PC-3 (cell line): Measurements from ENCODE around the gene COX7B.

Experiments
- EZH2phosphoT487 ChIP-seq: fragments of 300-600 bp; sonication (generic); IDR thresholded peaks from 2 replicates; pipeline ENCODE4 v1.6.1; 2018; ENCODE audit warnings: mild to moderate bottlenecking, antibody characterized with exemption, low read length, borderline replicate concordance
- TF ChIP-seq, protein P1 (sequence below): fragments of 300-600 bp; sonication (generic); conservative IDR thresholded peaks from 2 replicates; pipeline ENCODE4 v1.5.1; 2017; ENCODE audit warnings: antibody characterized with exemption, low read depth, mild to moderate bottlenecking, low read length

DNA sequence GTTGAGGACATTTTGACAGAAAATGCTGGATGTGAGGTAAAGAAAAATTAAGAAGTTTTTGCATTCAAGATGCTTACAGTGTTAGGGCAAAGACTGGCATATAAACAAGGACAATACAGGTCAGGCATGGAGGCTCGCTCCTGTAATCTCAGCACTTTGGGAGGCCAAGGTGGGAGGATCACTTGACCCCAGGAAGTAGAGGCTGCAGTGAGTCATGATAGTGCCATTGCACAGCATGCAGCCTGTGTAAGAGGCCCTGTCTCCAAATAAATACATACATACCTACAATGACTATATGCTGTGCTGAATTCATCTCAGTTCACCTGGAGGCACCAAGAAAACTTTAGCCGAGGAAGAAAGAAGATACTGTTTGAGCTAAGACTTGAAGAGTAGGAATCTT is 6.4 kb upstream of the COX7B start:
- TF ChIP-seq, protein P1, sequence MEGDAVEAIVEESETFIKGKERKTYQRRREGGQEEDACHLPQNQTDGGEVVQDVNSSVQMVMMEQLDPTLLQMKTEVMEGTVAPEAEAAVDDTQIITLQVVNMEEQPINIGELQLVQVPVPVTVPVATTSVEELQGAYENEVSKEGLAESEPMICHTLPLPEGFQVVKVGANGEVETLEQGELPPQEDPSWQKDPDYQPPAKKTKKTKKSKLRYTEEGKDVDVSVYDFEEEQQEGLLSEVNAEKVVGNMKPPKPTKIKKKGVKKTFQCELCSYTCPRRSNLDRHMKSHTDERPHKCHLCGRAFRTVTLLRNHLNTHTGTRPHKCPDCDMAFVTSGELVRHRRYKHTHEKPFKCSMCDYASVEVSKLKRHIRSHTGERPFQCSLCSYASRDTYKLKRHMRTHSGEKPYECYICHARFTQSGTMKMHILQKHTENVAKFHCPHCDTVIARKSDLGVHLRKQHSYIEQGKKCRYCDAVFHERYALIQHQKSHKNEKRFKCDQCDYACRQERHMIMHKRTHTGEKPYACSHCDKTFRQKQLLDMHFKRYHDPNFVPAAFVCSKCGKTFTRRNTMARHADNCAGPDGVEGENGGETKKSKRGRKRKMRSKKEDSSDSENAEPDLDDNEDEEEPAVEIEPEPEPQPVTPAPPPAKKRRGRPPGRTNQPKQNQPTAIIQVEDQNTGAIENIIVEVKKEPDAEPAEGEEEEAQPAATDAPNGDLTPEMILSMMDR, result no peak
- TF ChIP-seq EZH2phosphoT487, result no peak
